A549 (cell line): ENCODE measurements around the gene ARHGEF11. TPM values are rescaled to one million over a fixed set of nuclear protein-coding genes. Genes with fewer than 3 reads are reported as not detected.

Experiments used
- ATAC-seq, 2 experiments: fragments of 200-7000 bp in 1 of 2; fragments of >200 bp in 1 of 2; cut with Nextera tagmentation in 1 of 2; cut with Tn5 transposase in 1 of 2; 3 replicates each; pipeline versions ENCODE4 v1.8.0 to v1.9.1; 2018 to 2020; ENCODE audit warnings: mild to moderate bottlenecking in 1 of 2, moderate library complexity in 1 of 2
- CTCF ChIA-PET: fragments of 300-600 bp; sonication (Branson Sonifier 250); formaldehyde crosslinking; extraction: SDS; loops from one replicate; lab custom pipeline; 2021; ENCODE audit warnings: antibody characterized with exemption, inconsistent platforms; lab: Yijun Ruan, JAX
- POLR2A ChIA-PET: fragments of 350-600 bp; formaldehyde crosslinking; extraction: SDS; loops from one replicate; lab custom pipeline; 2021; ENCODE audit warnings: antibody characterized with exemption, inconsistent platforms; lab: Yijun Ruan, JAX
- DNase-seq, 2 experiments: peaks; one replicate each; pipeline versions ENCODE4 v3.0.0 to v3.0.0-alpha.2; 2011 to 2016; ENCODE audit warnings: low read depth in 1 of 2, low spot score in 1 of 2
- FAIRE-seq: peaks from 2 replicates; lab custom pipeline; 2011; peaks lifted over from hg19 to GRCh38; lab: Jason Lieb, UNC
- H3K27ac ChIP-seq, 2 experiments: fragments of >200 bp; sonication (Bioruptor Twin); formaldehyde crosslinking; 3 replicates each; pipeline ENCODE4 v1.5.1; 2016 to 2017
- H3K4me1 ChIP-seq: fragments of >200 bp; sonication (Bioruptor Twin); formaldehyde crosslinking; 3 replicates; pipeline ENCODE4 v1.6.1; 2016
- H3K4me2 ChIP-seq: fragments of >200 bp; sonication (Bioruptor Twin); formaldehyde crosslinking; 3 replicates; pipeline ENCODE4 v1.6.1; 2016
- H3K4me3 ChIP-seq: fragments of >200 bp; sonication (Bioruptor Twin); formaldehyde crosslinking; 3 replicates; pipeline ENCODE4 v1.5.1; 2016
- H3K9me3 ChIP-seq: fragments of >200 bp; sonication (Bioruptor Twin); formaldehyde crosslinking; 3 replicates; pipeline ENCODE4 v1.6.1; 2016
- ATOH8 ChIP-seq: fragments of 250-450 bp; sonication (Bioruptor Pico); IDR thresholded peaks from 2 replicates; pipeline ENCODE4 v1.5.0; 2020; ENCODE audit warnings: low read depth, mild to moderate bottlenecking, moderate library complexity
- CBX2 ChIP-seq: fragments of 200-600 bp; sonication (generic); IDR thresholded peaks from 2 replicates; pipeline ENCODE4 v1.6.1; 2016; ENCODE audit warnings: low read depth, mild to moderate bottlenecking, borderline replicate concordance
- CBX8 ChIP-seq: fragments of 200-600 bp; sonication (generic); IDR thresholded peaks from 2 replicates; pipeline ENCODE4 v1.6.1; 2016
- CEBPB ChIP-seq, 2 experiments: fragments of >200 bp in 1 of 2; sonication (Bioruptor Twin) in 1 of 2; formaldehyde crosslinking in 1 of 2; IDR thresholded peaks; 2 replicates each; pipeline ENCODE4 v1.6.1; 2012 to 2016
- CHD4 ChIP-seq: fragments of 200-600 bp; sonication (generic); IDR thresholded peaks from 2 replicates; pipeline ENCODE4 v1.6.1; 2016; ENCODE audit warnings: antibody characterized with exemption, mild to moderate bottlenecking, borderline replicate concordance
- EHF ChIP-seq: fragments of 250-450 bp; sonication (Bioruptor Pico); IDR thresholded peaks from 2 replicates; pipeline ENCODE4 v1.5.0; 2020; ENCODE audit warnings: mild to moderate bottlenecking
- EHMT2 ChIP-seq: fragments of 200-600 bp; sonication (generic); IDR thresholded peaks from 2 replicates; pipeline ENCODE4 v1.6.1; 2016; ENCODE audit warnings: antibody characterized with exemption, low read depth, mild to moderate bottlenecking, moderate library complexity
- EP300 ChIP-seq, 2 experiments: fragments of >200 bp; sonication (Bioruptor Twin); formaldehyde crosslinking; IDR thresholded peaks; 2 replicates in 1 of 2; 3 replicates in 1 of 2; pipeline ENCODE4 v1.6.1; 2016 to 2017
- ESRRA ChIP-seq: fragments of 150-350 bp; IDR thresholded peaks from 2 replicates; pipeline ENCODE4 v1.6.1; 2014; ENCODE audit warnings: mild to moderate bottlenecking, low read length, borderline replicate concordance
- FOXS1 ChIP-seq: fragments of 250-450 bp; sonication (Bioruptor Pico); IDR thresholded peaks from 2 replicates; pipeline ENCODE4 v1.5.0; 2020; ENCODE audit warnings: mild to moderate bottlenecking, moderate library complexity
- GATA3 ChIP-seq: IDR thresholded peaks from 2 replicates; pipeline ENCODE4 v1.6.1; 2012; ENCODE audit warnings: borderline replicate concordance
- HDAC2 ChIP-seq: fragments of 200-600 bp; sonication (generic); IDR thresholded peaks from 2 replicates; pipeline ENCODE4 v1.6.1; 2016
- HOXA7 ChIP-seq: fragments of 250-450 bp; sonication (Bioruptor Pico); IDR thresholded peaks from 2 replicates; pipeline ENCODE4 v1.5.0; 2020; ENCODE audit warnings: mild to moderate bottlenecking, moderate library complexity
- HOXB5 ChIP-seq: fragments of 250-450 bp; sonication (Bioruptor Pico); IDR thresholded peaks from 2 replicates; pipeline ENCODE4 v1.5.0; 2020; ENCODE audit warnings: mild to moderate bottlenecking, moderate library complexity
- JUN ChIP-seq, 2 experiments: fragments of >200 bp; sonication (Bioruptor Twin); formaldehyde crosslinking; IDR thresholded peaks; 2 replicates in 1 of 2; 3 replicates in 1 of 2; pipeline ENCODE4 v1.6.1; 2016 to 2017
- KDM5A ChIP-seq: fragments of 200-600 bp; sonication (generic); IDR thresholded peaks from 2 replicates; pipeline ENCODE4 v1.6.1; 2016; ENCODE audit warnings: antibody characterized with exemption, mild to moderate bottlenecking
- MAFK ChIP-seq: fragments of 450-650 bp; IDR thresholded peaks from 2 replicates; pipeline ENCODE4 v1.6.1; 2014; ENCODE audit not compliant: partially characterized antibody
- MYC ChIP-seq: IDR thresholded peaks from 2 replicates; pipeline ENCODE4 v1.6.1; 2012; ENCODE audit warnings: mild to moderate bottlenecking, inconsistent platforms, low read length, improper control_type of control experiment, borderline replicate concordance
- NFE2L2 ChIP-seq: fragments of 150-350 bp; conservative IDR thresholded peaks from 2 replicates; pipeline ENCODE4 v1.6.1; 2014; ENCODE audit warnings: low read length
- NPAS2 ChIP-seq: fragments of 250-450 bp; sonication (Bioruptor Pico); IDR thresholded peaks from 2 replicates; pipeline ENCODE4 v1.8.0; 2022; ENCODE audit warnings: mild to moderate bottlenecking, moderate library complexity, borderline replicate concordance
- NR3C1 ChIP-seq: fragments of >200 bp; sonication (Bioruptor Twin); formaldehyde crosslinking; IDR thresholded peaks from 3 replicates; pipeline ENCODE4 v1.6.1; 2017
- PHF8 ChIP-seq: fragments of 200-600 bp; sonication (generic); IDR thresholded peaks from 2 replicates; pipeline ENCODE4 v1.6.1; 2016; ENCODE audit warnings: low read depth, mild to moderate bottlenecking, antibody characterized with exemption, moderate library complexity, borderline replicate concordance
- RARB ChIP-seq: fragments of 250-450 bp; sonication (Bioruptor Pico); IDR thresholded peaks from 2 replicates; pipeline ENCODE4 v1.8.0; 2021; ENCODE audit warnings: mild to moderate bottlenecking, moderate library complexity
- RCOR1 ChIP-seq: fragments of 150-350 bp; IDR thresholded peaks from 2 replicates; pipeline ENCODE4 v1.6.1; 2014; ENCODE audit warnings: antibody characterized with exemption, low read length, low read depth
- REST ChIP-seq: fragments of 200-600 bp; sonication (generic); IDR thresholded peaks from 2 replicates; pipeline ENCODE4 v1.6.1; 2016; ENCODE audit warnings: antibody characterized with exemption, mild to moderate bottlenecking, moderate library complexity
- RFX5 ChIP-seq: fragments of 450-650 bp; IDR thresholded peaks from 2 replicates; pipeline ENCODE4 v1.7.1; 2014; ENCODE audit warnings: antibody characterized with exemption, mild to moderate bottlenecking, moderate library complexity
- SMC3 ChIP-seq: fragments of >200 bp; sonication (Bioruptor Twin); formaldehyde crosslinking; IDR thresholded peaks from 3 replicates; pipeline ENCODE4 v1.6.1; 2018; ENCODE audit warnings: inconsistent platforms
- TFCP2L1 ChIP-seq: fragments of 250-450 bp; sonication (Bioruptor Pico); IDR thresholded peaks from 2 replicates; pipeline ENCODE4 v1.5.0; 2021; ENCODE audit warnings: mild to moderate bottlenecking
- TP53 ChIP-seq: fragments of 250-450 bp; sonication (Bioruptor Pico); IDR thresholded peaks from 2 replicates; pipeline ENCODE4 v1.5.0; 2021; ENCODE audit warnings: mild to moderate bottlenecking, moderate library complexity
- USF2 ChIP-seq: fragments of 450-650 bp; IDR thresholded peaks from 2 replicates; pipeline ENCODE4 v1.6.1; 2014; ENCODE audit warnings: antibody characterized with exemption
- ZC3H11A ChIP-seq: fragments of 450-650 bp; IDR thresholded peaks from 2 replicates; pipeline ENCODE4 v1.6.1; 2014; ENCODE audit warnings: antibody characterized with exemption, mild to moderate bottlenecking
- WGBS: methylation state at CpG from one replicate; pipeline ENCODE4 v1.1.6; 2017; ENCODE audit errors: missing lambda C conversion rate; 5-methylcytosine and 5-hydroxymethylcytosine counted together
- polyA plus RNA-seq, 4 experiments: library from polyadenylated mRNA; depleted of rRNA in 3 of 4; stranded (reverse); fragments of >200 nt; fragmentation: RNase III in 1 of 4; extraction: RNeasy Plus Mini Kit Qiagen cat#74134 plus additional on column Dnase treatment in 1 of 4; gene quantifications; 2 replicates in 3 of 4; 3 replicates in 1 of 4; pipeline ENCODE4 v1.2.3, GENCODE V29; 2011 to 2017

ARHGEF11 gene
- polyA plus RNA-seq, 2 of the 4 experiments (the other 2 are of a cell fraction): 15.7 to 17.1 TPM

DNA sequence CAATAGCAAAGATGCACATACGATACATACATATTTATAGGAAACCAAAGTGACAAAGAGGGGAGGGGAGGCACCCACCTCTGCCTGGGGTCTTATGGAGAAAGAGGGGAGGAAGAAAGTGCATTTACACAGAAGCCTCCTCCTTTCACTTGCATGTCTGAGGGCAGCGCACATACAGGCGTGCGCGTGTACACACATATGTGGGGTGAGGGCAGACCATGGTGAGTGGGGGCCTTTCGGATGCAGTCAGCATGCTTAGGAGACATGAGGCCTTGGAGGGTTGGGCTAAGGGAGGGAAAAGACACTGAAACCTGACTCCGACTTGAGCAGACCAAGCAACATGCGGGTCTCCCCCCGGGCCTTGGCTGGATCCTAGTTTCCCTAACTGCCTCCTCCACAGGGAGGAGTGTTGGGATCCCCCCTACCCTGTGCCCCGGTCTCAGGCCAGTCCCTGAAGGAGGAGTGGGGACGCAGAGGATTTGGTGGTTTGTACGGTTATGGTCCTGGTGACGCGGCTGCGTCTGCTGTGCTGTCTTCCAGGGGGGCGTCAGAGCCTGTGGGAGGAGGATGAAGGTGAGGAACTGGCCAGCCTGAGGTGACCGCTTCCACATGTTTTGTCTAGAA lies 109.9 kb downstream of the ARHGEF11 start:
- no peak for FAIRE-seq
- TF ChIP-seq JUN (IDR thresholded peaks at IDR 0.05) (no peak), CBX2 (no peak), CHD4 (no peak), CBX8 (no peak), SMC3 (no peak), NFE2L2 (no peak), KDM5A (no peak), RFX5 (no peak), ESRRA (no peak), NPAS2 (CRISPR knock-in tag) (no peak), RARB (CRISPR knock-in tag) (no peak), EP300 (IDR thresholded peaks at IDR 0.05) (no peak), HOXB5 (CRISPR knock-in tag) (no peak), MAFK (no peak), GATA3 (no peak), RCOR1 (no peak), EHMT2 (no peak), HDAC2 (no peak), PHF8 (no peak), MYC (no peak)
- WGBS: 95% methylated on average over 17 of the region's 17 CpGs
- ChIA-PET POLR2A (no interaction called here), CTCF (interaction anchor here (1.5 to 3.0 kb wide), 4 partner anchors 9 to 247 kb away, joined by 4 to 20 read pairs (median 6); no protein-coding TSS in a partner anchor)
- Histone ChIP-seq H3K27ac (no peak overlapping the region), H3K4me1 (no peaks in the 10 kb centered on the region), H3K9me3 (no peaks in the 10 kb centered on the region), H3K4me2 (no peak overlapping the region), H3K4me3 (no peak overlapping the region)
- no peak for ATAC-seq
- DNase-seq: no peak

GRCh38 chr1:156933136-156933535 lies 112.4 kb downstream of the ARHGEF11 start:
- TF ChIP-seq NPAS2 (CRISPR knock-in tag): no peak
- TF ChIP-seq CEBPB (IDR thresholded peaks at IDR 0.05): no peak
- no peak for TF ChIP-seq EHF (CRISPR knock-in tag)
- no peak for TF ChIP-seq REST
- no peak for TF ChIP-seq TFCP2L1 (CRISPR knock-in tag)
- no peak for TF ChIP-seq ATOH8 (CRISPR knock-in tag)
- TF ChIP-seq USF2: no peak
- no peak for TF ChIP-seq NFE2L2
- TF ChIP-seq TP53: no peak
- no peak for TF ChIP-seq NR3C1
- no peak for TF ChIP-seq HOXA7 (CRISPR knock-in tag)
- no peak for TF ChIP-seq ZC3H11A
- TF ChIP-seq FOXS1: no peak
- TF ChIP-seq, all 56 proteins: peak for 0
- 85% methylated on average over 6 of the region's 6 CpGs for WGBS
- no peak for FAIRE-seq
- no peak overlapping the region for H3K4me3 ChIP-seq
- no peak for ATAC-seq
- H3K27ac ChIP-seq: no peak overlapping the region
- no peak for DNase-seq
- H3K4me2 ChIP-seq: no peak overlapping the region
- ChIA-PET CTCF (interaction anchor here (0.7 to 2.7 kb wide), 11 partner anchors 8 to 244 kb away, joined by 3 to 26 read pairs (median 4); partner anchors contain the start of genes LRRC71, NTRK1 and PEAR1), POLR2A (interaction anchor here (0.6 kb wide), 1 partner anchor 189 kb away, joined by 4 read pairs; no protein-coding TSS in a partner anchor)
- 0 out of 3 replicates have a peak, but pooled peaks cover under 1% of the 10 kb centered on the region for H3K4me1 ChIP-seq
- H3K9me3 ChIP-seq: no peaks in the 10 kb centered on the region
